Testis (tissue), 5 donors: ENCODE data around the gene NXPH2. TPM values are rescaled to one million over a fixed set of nuclear protein-coding genes. Genes with fewer than 3 reads are reported as not detected.

ENCODE experiments used
- DNase-seq: peaks from one replicate; pipeline ENCODE4 v3.0.0-alpha.2; 2019
- H3K27ac ChIP-seq, 2 donors: fragments of 200-600 bp; sonication (generic); one replicate each; pipeline ENCODE4 v1.5.1; 2019
- H3K27me3 ChIP-seq: fragments of 200-600 bp; sonication (generic); one replicate; pipeline ENCODE4 v1.5.1; 2019
- H3K36me3 ChIP-seq: fragments of 200-600 bp; sonication (generic); one replicate; pipeline ENCODE4 v1.5.1; 2017; ENCODE audit warnings: low read depth; ENCODE audit errors: missing control alignments
- H3K4me1 ChIP-seq: fragments of 200-600 bp; sonication (generic); one replicate; pipeline ENCODE4 v1.5.1; 2019
- H3K4me3 ChIP-seq, 2 donors: fragments of 200-600 bp; sonication (generic); one replicate each; pipeline ENCODE4 v1.5.1; 2017 to 2019
- H3K9me3 ChIP-seq: fragments of 200-600 bp; sonication (generic); one replicate; pipeline ENCODE4 v1.5.1; 2017
- CTCF ChIP-seq, 3 experiments: fragments of 450-650 bp in 2 of 3; fragments of 200-600 bp in 1 of 3; sonication (generic) in 1 of 3; IDR thresholded peaks; one replicate each; pipeline ENCODE4 v1.5.1; 2016 to 2019; ENCODE audit warnings: antibody characterized with exemption in 3 of 3, mild to moderate bottlenecking in 2 of 3, moderate library complexity in 1 of 3
- POLR2A ChIP-seq: fragments of 450-650 bp; IDR thresholded peaks from one replicate; pipeline ENCODE4 v1.6.1; 2017; ENCODE audit warnings: antibody characterized with exemption, mild to moderate bottlenecking, moderate library complexity
- WGBS, 2 donors: methylation state at CpG; one replicate each; pipeline ENCODE4 v1.1.5; 2018; 5-methylcytosine and 5-hydroxymethylcytosine counted together
- intact Hi-C: fragments of 100-400 bp; cut with DNase I; formaldehyde crosslinking; loops from one replicate; pipeline ENCODE4 v1.15.1; 2023; ENCODE audit warnings: low total_unique reads
- long read RNA-seq, 2 donors: transcript quantifications; one replicate each; lab custom pipeline, GENCODE V29; 2026
- polyA plus RNA-seq: library from polyadenylated mRNA; stranded (reverse); fragments of 350-450 nt; fragmentation: Illumina TruSeq; extraction: RNeasy Lipid Tissue Mini Kit (QIAGEN cat#74804); gene quantifications from one replicate; pipeline ENCODE4 v1.2.3, GENCODE V29; 2014; ENCODE audit warnings: low read depth, low replicate concordance; ENCODE audit not compliant: insufficient read depth
- total RNA-seq, 2 donors: library from RNA; depleted of rRNA; stranded (reverse); fragments of >200 nt; gene quantifications; one replicate each; pipeline ENCODE4 v1.2.3, GENCODE V29; 2016

The NXPH2 gene
- total RNA-seq (not detected), polyA plus RNA-seq (0.63 TPM)
- long read RNA-seq, donor 1, partial matches to known transcripts, result 0 of 1 reads
- long read RNA-seq, donor 1, other reads (novel, unspliced or antisense), result 0 of 1 reads
- long read RNA-seq, donor 2, partial matches to known transcripts, result 0 of 1 reads
- long read RNA-seq, donor 2, other reads (novel, unspliced or antisense), result 0 of 1 reads

GRCh38 chr2:138779781-138780445 is at the start of gene NXPH2:
Gene NXPH2 (minus strand): TSS chr2:138780390. CDS start chr2:138780241, 149 bp downstream.
- H3K27ac ChIP-seq, result no peak within 1 kb of the TSS
- H3K4me3 ChIP-seq, result peak within 1 kb of the TSS; percentile 6 to 42
- peak; percentile 24 for DNase-seq
- no peaks in the 10 kb centered on the region for H3K9me3 ChIP-seq
- no peaks in the 10 kb centered on the region for H3K4me1 ChIP-seq
- no peaks in the 10 kb centered on the region for H3K36me3 ChIP-seq
- 1% methylated on average over 21 to 33 of the region's 58 CpGs for WGBS, 2 donors
- intact Hi-C loops, result no loop called here
- no peaks in the 10 kb centered on the region for H3K27me3 ChIP-seq
- TF ChIP-seq POLR2A (no peak), CTCF (IDR thresholded peaks at IDR 0.05) (no peak)

GRCh38 chr2:138829326-138829919 is 49.2 kb upstream of the NXPH2 start:
- DNase-seq, result peak; percentile 69
- no peaks in the 10 kb centered on the region for H3K36me3 ChIP-seq

GRCh38 chr2:138827426-138828054 is 47.4 kb upstream of the NXPH2 start:
- intact Hi-C loops, result no loop called here
- TF ChIP-seq POLR2A (no peak), CTCF (IDR thresholded peaks at IDR 0.05) (peak; percentile 47 to 72 (median 59))
- DNase-seq, result peak; percentile 28
- no peak overlapping the region for H3K4me3 ChIP-seq
- no peaks in the 10 kb centered on the region for H3K27me3 ChIP-seq
- no peaks in the 10 kb centered on the region for H3K36me3 ChIP-seq
- H3K27ac ChIP-seq, result no peak overlapping the region
- no peaks in the 10 kb centered on the region for H3K4me1 ChIP-seq
- WGBS, 2 donors, result 29 to 30% methylated on average over 3 of the region's 3 CpGs
- H3K9me3 ChIP-seq, result no peaks in the 10 kb centered on the region

More at GRCh38 chr2:138829326-138829919, 49.2 kb upstream of the NXPH2 start:
- Histone ChIP-seq H3K4me3 (no peak overlapping the region), H3K4me1 (no peaks in the 10 kb centered on the region), H3K27me3 (no peaks in the 10 kb centered on the region), H3K27ac (no peak overlapping the region), H3K9me3 (no peaks in the 10 kb centered on the region)
- WGBS, 2 donors, result 72 to 74% methylated on average over 3 of the region's 3 CpGs
- intact Hi-C loops, result no loop called here
- TF ChIP-seq POLR2A (no peak), CTCF (IDR thresholded peaks at IDR 0.05) (no peak)

GRCh38 chr2:138823666-138824065 is 43.5 kb upstream of the NXPH2 start:
- TF ChIP-seq CTCF (IDR thresholded peaks at IDR 0.05), result no peak
- TF ChIP-seq POLR2A, result no peak
- Histone ChIP-seq H3K4me1 (no peaks in the 10 kb centered on the region), H3K27ac (no peak overlapping the region), H3K4me3 (no peak overlapping the region), H3K27me3 (no peaks in the 10 kb centered on the region), H3K9me3 (no peaks in the 10 kb centered on the region), H3K36me3 (no peaks in the 10 kb centered on the region)
- intact Hi-C loops, result no loop called here
- DNase-seq, result no peak
- 80 to 92% methylated on average over 2 of the region's 2 CpGs for WGBS, 2 donors
